Liver (tissue), 9 donors: ENCODE measurements around the gene CHD3. TPM values are rescaled to one million over a fixed set of nuclear protein-coding genes. Genes with fewer than 3 reads are reported as not detected.
A peak's percentile ranks its signal among the peaks of the same experiment; 100 is the strongest.

Source experiments
- DNase-seq: peaks from one replicate; pipeline ENCODE4 v3.0.0-alpha.2; 2017; ENCODE audit warnings: low spot score
- H3K27ac ChIP-seq, 2 donors: one replicate each; pipeline ENCODE4 v1.7.0; 2013; ENCODE audit warnings: inconsistent platforms in 2 of 2, low read length in 2 of 2, control low read depth in 1 of 2, low read depth in 1 of 2, mild to moderate bottlenecking in 1 of 2
- H3K27me3 ChIP-seq, 4 donors: one replicate each; pipeline versions ENCODE4 v1.6.1 to v1.7.0; 2013; ENCODE audit warnings: low read length in 3 of 4, inconsistent platforms in 1 of 4, mild to moderate bottlenecking in 1 of 4, moderate library complexity in 1 of 4; ENCODE audit not compliant: control insufficient read depth in 4 of 4, insufficient read depth in 4 of 4
- H3K36me3 ChIP-seq, 4 donors: one replicate each; pipeline versions ENCODE4 v1.6.1 to v1.7.0; 2013; ENCODE audit warnings: low read length in 3 of 4, mild to moderate bottlenecking in 3 of 4, low read depth in 1 of 4, moderate library complexity in 1 of 4; ENCODE audit not compliant: control insufficient read depth in 4 of 4, insufficient read depth in 3 of 4
- H3K4me1 ChIP-seq, 4 donors: one replicate each; pipeline versions ENCODE4 v1.6.1 to v1.7.0; 2013; ENCODE audit warnings: low read length in 3 of 4, mild to moderate bottlenecking in 3 of 4, moderate library complexity in 1 of 4; ENCODE audit not compliant: control insufficient read depth in 4 of 4, insufficient read depth in 4 of 4
- H3K4me3 ChIP-seq, 3 donors: one replicate each; pipeline versions ENCODE4 v1.6.1 to v1.7.0; 2013; ENCODE audit warnings: low read length in 3 of 3, control low read depth in 1 of 3, low read depth in 1 of 3, mild to moderate bottlenecking in 1 of 3
- H3K9ac ChIP-seq, 2 donors: one replicate each; pipeline ENCODE4 v1.7.0; 2013; ENCODE audit warnings: low read length in 2 of 2, mild to moderate bottlenecking in 2 of 2, moderate library complexity in 2 of 2, control low read depth in 1 of 2, low read depth in 1 of 2
- H3K9me3 ChIP-seq, 4 donors: one replicate each; pipeline versions ENCODE4 v1.6.1 to v1.7.0; 2013; ENCODE audit warnings: low read length in 3 of 4; ENCODE audit not compliant: control insufficient read depth in 4 of 4
- CTCF ChIP-seq: fragments of 150-350 bp; IDR thresholded peaks from 2 replicates; pipeline ENCODE4 v1.5.1; 2017; ENCODE audit warnings: improper control_type of control experiment, low read depth, low read length; ENCODE audit not compliant: missing input control
- EGR1 ChIP-seq, 2 donors: IDR thresholded peaks; 2 replicates each; pipeline ENCODE4 v1.6.1; 2016 to 2018; ENCODE audit warnings: antibody characterized with exemption in 2 of 2, low read depth in 2 of 2
- FOXA2 ChIP-seq: IDR thresholded peaks from 2 replicates; pipeline ENCODE4 v1.6.1; 2016; ENCODE audit warnings: antibody characterized with exemption
- GABPA ChIP-seq, 2 donors: IDR thresholded peaks in 1 of 2; conservative IDR thresholded peaks in 1 of 2; 2 replicates each; pipeline ENCODE4 v1.6.1; 2016; ENCODE audit warnings: antibody characterized with exemption in 2 of 2, mild to moderate bottlenecking in 1 of 2, moderate library complexity in 1 of 2
- HNF4A ChIP-seq, 2 donors: conservative IDR thresholded peaks; 2 replicates each; pipeline ENCODE4 v1.6.1; 2016; ENCODE audit warnings: antibody characterized with exemption in 2 of 2, mild to moderate bottlenecking in 2 of 2
- HNF4G ChIP-seq: IDR thresholded peaks from 2 replicates; pipeline ENCODE4 v1.6.1; 2016; ENCODE audit warnings: antibody characterized with exemption
- JUND ChIP-seq, 2 donors: IDR thresholded peaks; 2 replicates each; pipeline ENCODE4 v1.6.1; 2016; ENCODE audit warnings: antibody characterized with exemption in 2 of 2
- MAX ChIP-seq: IDR thresholded peaks from 2 replicates; pipeline ENCODE4 v1.6.1; 2016; ENCODE audit warnings: antibody characterized with exemption
- NR2F2 ChIP-seq: IDR thresholded peaks from 2 replicates; pipeline ENCODE4 v1.6.1; 2016; ENCODE audit warnings: antibody characterized with exemption
- RAD21 ChIP-seq, 2 donors: IDR thresholded peaks; 2 replicates each; pipeline ENCODE4 v1.6.1; 2016; ENCODE audit warnings: antibody characterized with exemption in 2 of 2, mild to moderate bottlenecking in 2 of 2
- SP1 ChIP-seq: IDR thresholded peaks from 2 replicates; pipeline ENCODE4 v1.6.1; 2018; ENCODE audit warnings: antibody characterized with exemption, mild to moderate bottlenecking
- TAF1 ChIP-seq: conservative IDR thresholded peaks from 2 replicates; pipeline ENCODE4 v1.6.1; 2016; ENCODE audit warnings: antibody characterized with exemption, mild to moderate bottlenecking
- ZBTB33 ChIP-seq: IDR thresholded peaks from 2 replicates; pipeline ENCODE4 v1.6.1; 2016; ENCODE audit warnings: antibody characterized with exemption
- WGBS: extraction: QIAGEN DNeasy Blood & Tissue Kit; methylation state at CpG from one replicate; pipeline ENCODE4 v1.1.7; 2013; 5-methylcytosine and 5-hydroxymethylcytosine counted together
- polyA plus RNA-seq, 2 donors: library from polyadenylated mRNA; stranded (reverse) in 1 of 2; unstranded in 1 of 2; fragments of 200-250 nt in 1 of 2; fragments of >200 nt in 1 of 2; fragmentation: Nextera tagmentation in 1 of 2; extraction: Ambion mirVana in 1 of 2; gene quantifications; one replicate each; pipeline versions ENCODE4 v1.2.1 to v1.2.3, GENCODE V29; 2013 to 2015
- total RNA-seq, 2 donors: library from RNA; depleted of rRNA; stranded (reverse); fragments of >200 nt; gene quantifications; one replicate each; pipeline ENCODE4 v1.2.3, GENCODE V29; 2014
- TF ChIP-seq, protein P1 (sequence below): IDR thresholded peaks from 2 replicates; pipeline ENCODE4 v1.6.1; 2016; ENCODE audit warnings: antibody characterized with exemption, mild to moderate bottlenecking
- TF ChIP-seq, protein P2 (sequence below): IDR thresholded peaks from 2 replicates; pipeline ENCODE4 v1.6.1; 2016; ENCODE audit warnings: antibody characterized with exemption
- donor health status: healthy.
- donor health status: healthy.
- donor health status: healthy.
- donor health status: healthy.
- donor health status: healthy.

The CHD3 gene
- total and polyA plus RNA-seq, 4 donors: 1.9 to 14.4 (median 7.2) TPM

DNA sequence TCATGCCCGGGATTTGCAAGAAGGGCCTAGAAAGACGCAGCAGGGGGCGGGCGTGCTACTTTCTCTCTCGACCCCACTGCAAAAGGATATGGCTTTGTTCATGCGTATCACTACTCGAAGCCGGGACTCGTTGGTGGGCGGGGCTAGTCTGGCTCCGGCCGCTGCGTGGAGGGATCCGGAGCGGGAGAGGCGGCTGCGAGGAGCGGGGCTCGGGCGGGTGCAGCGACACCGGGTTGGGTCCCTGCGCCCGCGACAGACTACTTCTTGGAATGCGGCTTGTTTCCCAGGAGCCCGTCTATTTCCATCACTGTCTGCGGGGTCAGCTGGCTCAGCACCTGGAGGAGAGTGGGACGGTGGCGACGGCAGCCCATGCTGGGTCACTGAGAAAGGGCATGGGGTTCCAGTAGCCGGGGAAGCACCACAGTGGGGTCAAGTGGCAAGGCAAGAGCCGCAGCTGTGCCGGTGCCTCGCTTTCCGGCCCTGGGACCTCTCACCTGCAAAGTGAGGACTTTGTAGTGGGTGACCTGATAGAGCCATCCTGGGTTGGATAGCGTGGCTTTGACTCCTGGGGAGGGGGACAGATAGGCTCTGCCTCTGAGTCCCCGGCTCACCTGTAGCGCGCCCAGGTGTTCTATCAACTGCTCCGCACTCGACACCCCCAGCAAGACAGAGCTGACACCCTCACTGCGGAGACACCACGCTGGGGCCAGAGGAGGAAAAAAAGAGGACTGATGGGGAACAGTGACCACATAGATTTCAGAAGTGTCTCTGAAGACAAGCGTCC is 34.4 kb downstream of the CHD3 start:
- peak overlapping the region; percentile 6 to 42 for H3K27ac ChIP-seq
- 25% methylated on average over 45 of the region's 45 CpGs for WGBS

GRCh38 chr17:7927596-7927995 is 39.0 kb downstream of the CHD3 start:
- Histone ChIP-seq H3K36me3 (no peaks in the 10 kb centered on the region), H3K4me3 (no peak overlapping the region), H3K27ac (no peak overlapping the region), H3K27me3 (no peaks in the 10 kb centered on the region), H3K4me1 (peaks cover 2 to 22% (median 10%) of the 10 kb centered on the region in 4 donors), H3K9ac (no peak overlapping the region), H3K9me3 (no peaks in the 10 kb centered on the region)
- DNase-seq: no peak
- WGBS: 92% methylated on average over 3 of the region's 3 CpGs
- TF ChIP-seq GABPA (IDR thresholded peaks at IDR 0.05 in 1 of 2, conservative IDR thresholded peaks at IDR 0.05 in 1 of 2): no peak
- no peak for TF ChIP-seq FOXA2
- TF ChIP-seq, protein P1, sequence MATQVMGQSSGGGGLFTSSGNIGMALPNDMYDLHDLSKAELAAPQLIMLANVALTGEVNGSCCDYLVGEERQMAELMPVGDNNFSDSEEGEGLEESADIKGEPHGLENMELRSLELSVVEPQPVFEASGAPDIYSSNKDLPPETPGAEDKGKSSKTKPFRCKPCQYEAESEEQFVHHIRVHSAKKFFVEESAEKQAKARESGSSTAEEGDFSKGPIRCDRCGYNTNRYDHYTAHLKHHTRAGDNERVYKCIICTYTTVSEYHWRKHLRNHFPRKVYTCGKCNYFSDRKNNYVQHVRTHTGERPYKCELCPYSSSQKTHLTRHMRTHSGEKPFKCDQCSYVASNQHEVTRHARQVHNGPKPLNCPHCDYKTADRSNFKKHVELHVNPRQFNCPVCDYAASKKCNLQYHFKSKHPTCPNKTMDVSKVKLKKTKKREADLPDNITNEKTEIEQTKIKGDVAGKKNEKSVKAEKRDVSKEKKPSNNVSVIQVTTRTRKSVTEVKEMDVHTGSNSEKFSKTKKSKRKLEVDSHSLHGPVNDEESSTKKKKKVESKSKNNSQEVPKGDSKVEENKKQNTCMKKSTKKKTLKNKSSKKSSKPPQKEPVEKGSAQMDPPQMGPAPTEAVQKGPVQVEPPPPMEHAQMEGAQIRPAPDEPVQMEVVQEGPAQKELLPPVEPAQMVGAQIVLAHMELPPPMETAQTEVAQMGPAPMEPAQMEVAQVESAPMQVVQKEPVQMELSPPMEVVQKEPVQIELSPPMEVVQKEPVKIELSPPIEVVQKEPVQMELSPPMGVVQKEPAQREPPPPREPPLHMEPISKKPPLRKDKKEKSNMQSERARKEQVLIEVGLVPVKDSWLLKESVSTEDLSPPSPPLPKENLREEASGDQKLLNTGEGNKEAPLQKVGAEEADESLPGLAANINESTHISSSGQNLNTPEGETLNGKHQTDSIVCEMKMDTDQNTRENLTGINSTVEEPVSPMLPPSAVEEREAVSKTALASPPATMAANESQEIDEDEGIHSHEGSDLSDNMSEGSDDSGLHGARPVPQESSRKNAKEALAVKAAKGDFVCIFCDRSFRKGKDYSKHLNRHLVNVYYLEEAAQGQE: no peak
- TF ChIP-seq MAX: no peak
- no peak for TF ChIP-seq HNF4G
- TF ChIP-seq CTCF: no peak
- TF ChIP-seq, protein P2, sequence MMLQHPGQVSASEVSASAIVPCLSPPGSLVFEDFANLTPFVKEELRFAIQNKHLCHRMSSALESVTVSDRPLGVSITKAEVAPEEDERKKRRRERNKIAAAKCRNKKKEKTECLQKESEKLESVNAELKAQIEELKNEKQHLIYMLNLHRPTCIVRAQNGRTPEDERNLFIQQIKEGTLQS: no peak
- TF ChIP-seq HNF4A (conservative IDR thresholded peaks at IDR 0.05): no peak
- no peak for TF ChIP-seq SP1
- no peak for TF ChIP-seq JUND (IDR thresholded peaks at IDR 0.05)
- TF ChIP-seq TAF1: no peak

More for the DNA sequence above, 34.4 kb downstream of the CHD3 start:
- TF ChIP-seq SP1: peak; percentile 41
- peak; percentile 34 for TF ChIP-seq NR2F2
- TF ChIP-seq RAD21 (IDR thresholded peaks at IDR 0.05): peak in 1 of 2 donors; percentile 41
- no peak for TF ChIP-seq ZBTB33
- no peak for TF ChIP-seq EGR1 (IDR thresholded peaks at IDR 0.05; ENCODE audit: low read depth in 2 of 2)
- no peaks in the 10 kb centered on the region for H3K27me3 ChIP-seq
- H3K36me3 ChIP-seq: no peaks in the 10 kb centered on the region
- H3K9ac ChIP-seq: peak overlapping the region; percentile 61 to 92
- DNase-seq: peak; percentile 83
- peak overlapping the region; percentile 8 to 52 (median 19) for H3K4me3 ChIP-seq
- peaks cover 0 to 10% (median 4%) of the 10 kb centered on the region in 4 donors for H3K4me1 ChIP-seq
- no peaks in the 10 kb centered on the region for H3K9me3 ChIP-seq
